ENCODE data around the gene ARSH.

GRCh38 chrX:2989565-2989964 lies 16.8 kb upstream of the ARSH start:
- TF ChIP-seq MAX (IDR thresholded peaks at IDR 0.05) (no peak), FOSL1 (IDR thresholded peaks at IDR 0.05; ENCODE audit: insufficient read depth, low read depth, low read length) (no peak), SP4 (IDR thresholded peaks at IDR 0.05; ENCODE audit: low read length) (no peak), ASH2L (IDR thresholded peaks at IDR 0.05; ENCODE audit: low read length) (no peak), CTCF (IDR thresholded peaks at IDR 0.05; ENCODE audit: control extremely low read depth in 1 of 3, insufficient read depth in 1 of 3, low read depth in 1 of 3, low read length in 3 of 3) (no peak), POLR2A (IDR thresholded peaks at IDR 0.05; ENCODE audit: control extremely low read depth in 1 of 2, low read depth in 2 of 2, low read length in 2 of 2) (no peak), EGR1 (IDR thresholded peaks at IDR 0.05; ENCODE audit: borderline replicate concordance, low read depth, low read length) (no peak), TAF1 (IDR thresholded peaks at IDR 0.05; ENCODE audit: low read depth, low read length) (no peak), CBX8 (IDR thresholded peaks at IDR 0.05; ENCODE audit: borderline replicate concordance, low read depth, low read length) (no peak), POLR2AphosphoS5 (IDR thresholded peaks at IDR 0.05; ENCODE audit: low read depth, low read length) (no peak), BRCA1 (IDR thresholded peaks at IDR 0.05; ENCODE audit: low read depth, low read length) (no peak), GABPA (IDR thresholded peaks at IDR 0.05; ENCODE audit: borderline replicate concordance, insufficient read depth, low read length) (no peak), EZH2 (IDR thresholded peaks at IDR 0.05; ENCODE audit: low read depth, low read length, severe bottlenecking) (no peak), TCF12 (IDR thresholded peaks at IDR 0.05; ENCODE audit: low read depth, low read length) (no peak)

All from H1 (cell line).